Prostate gland (tissue), 2 donors: ENCODE results near the gene PACC1. TPM values are rescaled to one million over a fixed set of nuclear protein-coding genes. Genes with fewer than 3 reads are reported as not detected.

Experiments
- DNase-seq: peaks from one replicate; pipeline ENCODE4 v3.0.0-alpha.2; 2019; ENCODE audit warnings: low spot score
- H3K27ac ChIP-seq, 2 donors: fragments of 200-600 bp; sonication (generic); 2 replicates each; pipeline ENCODE4 v1.5.1; 2017 to 2019
- H3K27me3 ChIP-seq: fragments of 200-600 bp; sonication (generic); replicated peaks from 2 replicates; pipeline ENCODE4 v1.5.1; 2019; ENCODE audit not compliant: insufficient read depth
- H3K36me3 ChIP-seq, 2 donors: fragments of 200-600 bp; sonication (generic); 1 replicate in 1 of 2; 2 replicates in 1 of 2; pipeline versions ENCODE4 v1.5.1 to v1.8.1; 2017 to 2019
- H3K4me1 ChIP-seq: fragments of 200-600 bp; sonication (generic); replicated peaks from 2 replicates; pipeline ENCODE4 v1.5.1; 2019
- H3K4me3 ChIP-seq, 2 donors: fragments of 200-600 bp; sonication (generic); 2 replicates each; pipeline ENCODE4 v1.5.1; 2017 to 2019
- H3K9me3 ChIP-seq: fragments of 200-600 bp; sonication (generic); 2 replicates; pipeline ENCODE4 v1.5.1; 2017
- CTCF ChIP-seq, 4 experiments: fragments of 200-600 bp in 2 of 4; fragments of 450-650 bp in 2 of 4; sonication (generic) in 2 of 4; IDR thresholded peaks; 1 replicate in 3 of 4; 2 replicates in 1 of 4; pipeline ENCODE4 v1.5.1; 2016 to 2019; ENCODE audit warnings: antibody characterized with exemption in 4 of 4, mild to moderate bottlenecking in 2 of 4, moderate library complexity in 2 of 4
- POLR2A ChIP-seq: fragments of 450-650 bp; IDR thresholded peaks from one replicate; pipeline ENCODE4 v1.6.1; 2016; ENCODE audit warnings: antibody characterized with exemption, mild to moderate bottlenecking
- POLR2AphosphoS5 ChIP-seq: sonication (generic); formaldehyde crosslinking; IDR thresholded peaks from one replicate; pipeline ENCODE4 v1.6.1; 2017; ENCODE audit warnings: antibody characterized with exemption
- WGBS: methylation state at CpG from one replicate; pipeline ENCODE4 v1.1.5; 2018; 5-methylcytosine and 5-hydroxymethylcytosine counted together
- intact Hi-C: fragments of 100-400 bp; cut with DNase I; formaldehyde crosslinking; loops from one replicate; pipeline ENCODE4 v1.14.2; 2022
- total RNA-seq, 2 donors: library from RNA; depleted of rRNA; stranded (reverse); fragments of >200 nt; gene quantifications; one replicate each; pipeline ENCODE4 v1.1.0, GENCODE V29; 2016

The PACC1 gene
- total RNA-seq, 2 donors from 2014 or later = 5.6 to 6.4 TPM

DNA sequence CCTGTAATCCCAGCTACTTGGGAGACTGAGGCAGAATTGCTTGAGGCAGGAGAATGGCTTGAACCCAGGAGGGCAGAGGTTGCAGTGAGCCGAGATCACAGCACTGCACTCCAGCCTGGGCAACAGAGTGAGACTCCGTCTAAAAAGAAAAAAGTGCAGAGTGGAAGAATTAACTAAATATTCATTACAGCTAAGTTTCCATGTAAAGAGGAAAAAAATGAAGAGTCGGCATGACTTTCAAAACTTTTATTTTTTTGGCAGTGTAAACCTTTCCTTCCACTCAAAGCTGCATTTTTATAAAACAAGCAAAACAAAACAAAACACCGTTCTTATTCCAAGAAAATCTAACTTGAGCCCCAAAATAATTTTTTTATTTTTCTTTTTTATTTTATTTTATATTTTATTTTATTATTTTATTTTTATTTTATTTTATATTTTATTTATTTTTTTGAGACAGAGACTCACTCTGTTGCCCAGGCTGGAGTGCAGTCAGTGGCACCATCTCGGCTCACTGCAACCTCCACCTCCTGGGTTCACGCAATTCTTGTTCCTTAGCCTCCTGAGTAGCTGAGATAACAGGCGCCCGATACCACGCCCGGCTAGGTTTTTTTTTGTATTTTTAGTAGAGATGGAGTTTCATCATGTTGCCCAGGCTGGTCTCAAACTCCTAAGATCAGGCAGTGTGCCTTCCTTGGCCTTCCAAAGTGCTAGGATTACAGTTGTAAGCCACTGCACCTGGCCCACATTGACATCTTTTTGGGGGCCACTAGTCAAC, 62.9 kb downstream of the PACC1 start:
- H3K27me3 ChIP-seq = no peaks in the 10 kb centered on the region
- H3K4me3 ChIP-seq = no peak overlapping the region
- no peak for TF ChIP-seq CTCF (IDR thresholded peaks at IDR 0.05)
- TF ChIP-seq POLR2A = no peak
- no peak for TF ChIP-seq POLR2AphosphoS5
- H3K9me3 ChIP-seq = no peaks in the 10 kb centered on the region
- H3K27ac ChIP-seq = no peak overlapping the region
- H3K4me1 ChIP-seq = no peaks in the 10 kb centered on the region
- intact Hi-C loops = no loop called here
- no peaks in the 10 kb centered on the region for H3K36me3 ChIP-seq
- no peak for DNase-seq
- 94% methylated on average over 10 of the region's 10 CpGs for WGBS

- Histone ChIP-seq H3K27ac (no peak overlapping the region), H3K9me3 (no peaks in the 10 kb centered on the region), H3K4me1 (no peaks in the 10 kb centered on the region), H3K27me3 (no peaks in the 10 kb centered on the region), H3K36me3 (no peaks in the 10 kb centered on the region), H3K4me3 (no peak overlapping the region)
- no peak for DNase-seq
- 97% methylated on average over 1 of the region's 1 CpG for WGBS
- TF ChIP-seq CTCF (IDR thresholded peaks at IDR 0.05) = no peak
- TF ChIP-seq POLR2AphosphoS5 = no peak
- no peak for TF ChIP-seq POLR2A
- intact Hi-C loops = no loop called here
Measured at GRCh38 chr1:212346601-212347000, 68.1 kb downstream of the PACC1 start.

GRCh38 chr1:212344905-212345304, 69.8 kb downstream of the PACC1 start:
- Histone ChIP-seq H3K4me1 (no peaks in the 10 kb centered on the region), H3K4me3 (no peak overlapping the region), H3K27me3 (no peaks in the 10 kb centered on the region), H3K36me3 (no peaks in the 10 kb centered on the region), H3K9me3 (no peaks in the 10 kb centered on the region), H3K27ac (no peak overlapping the region)
- 98% methylated on average over 4 of the region's 4 CpGs for WGBS
- TF ChIP-seq CTCF (IDR thresholded peaks at IDR 0.05) (no peak), POLR2AphosphoS5 (no peak), POLR2A (no peak)
- DNase-seq = no peak
- intact Hi-C loops = no loop called here

- 69% methylated on average over 1 of the region's 1 CpG for WGBS
- H3K27me3 ChIP-seq = no peaks in the 10 kb centered on the region
- no peaks in the 10 kb centered on the region for H3K36me3 ChIP-seq
- no peak for DNase-seq
- intact Hi-C loops = no loop called here
- no peaks in the 10 kb centered on the region for H3K4me1 ChIP-seq
- H3K27ac ChIP-seq = no peak overlapping the region
- no peak overlapping the region for H3K4me3 ChIP-seq
- TF ChIP-seq CTCF (IDR thresholded peaks at IDR 0.05) (no peak), POLR2AphosphoS5 (no peak), POLR2A (no peak)
- no peaks in the 10 kb centered on the region for H3K9me3 ChIP-seq
Measured at GRCh38 chr1:212341090-212341489, 73.6 kb downstream of the PACC1 start.

DNA sequence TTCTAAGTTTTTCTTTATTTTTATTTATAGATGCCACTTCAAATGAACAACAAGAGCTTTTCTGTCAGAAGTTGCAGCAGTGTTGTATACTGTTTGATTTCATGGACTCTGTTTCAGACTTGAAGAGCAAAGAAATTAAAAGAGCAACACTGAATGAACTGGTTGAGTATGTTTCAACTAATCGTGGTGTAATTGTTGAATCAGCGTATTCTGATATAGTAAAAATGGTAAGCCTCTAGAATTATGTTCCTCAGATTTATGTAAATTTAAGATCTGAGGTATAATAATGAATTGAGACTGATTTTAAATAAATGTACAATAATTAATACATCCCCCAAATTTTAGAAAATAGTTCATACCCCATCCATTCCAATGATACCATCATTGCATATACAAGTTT, 85.6 kb downstream of the PACC1 start:
- H3K4me3 ChIP-seq = no peak overlapping the region
- WGBS = 89% methylated on average over 2 of the region's 2 CpGs
- no peak overlapping the region for H3K27ac ChIP-seq
- H3K36me3 ChIP-seq = no peaks in the 10 kb centered on the region
- H3K4me1 ChIP-seq = no peaks in the 10 kb centered on the region
- intact Hi-C loops = no loop called here
- TF ChIP-seq CTCF (IDR thresholded peaks at IDR 0.05) (no peak), POLR2AphosphoS5 (no peak), POLR2A (no peak)
- DNase-seq = no peak
- no peaks in the 10 kb centered on the region for H3K27me3 ChIP-seq
- H3K9me3 ChIP-seq = no peaks in the 10 kb centered on the region
